ENCODE data around the gene POLR2A. TPM values are rescaled to one million over a fixed set of nuclear protein-coding genes. Genes with fewer than 3 reads are reported as not detected.

Gene POLR2A
- total and polyA plus RNA-seq, 2 experiments from 2014 or later: 46.2 to 75.7 TPM

DNA sequence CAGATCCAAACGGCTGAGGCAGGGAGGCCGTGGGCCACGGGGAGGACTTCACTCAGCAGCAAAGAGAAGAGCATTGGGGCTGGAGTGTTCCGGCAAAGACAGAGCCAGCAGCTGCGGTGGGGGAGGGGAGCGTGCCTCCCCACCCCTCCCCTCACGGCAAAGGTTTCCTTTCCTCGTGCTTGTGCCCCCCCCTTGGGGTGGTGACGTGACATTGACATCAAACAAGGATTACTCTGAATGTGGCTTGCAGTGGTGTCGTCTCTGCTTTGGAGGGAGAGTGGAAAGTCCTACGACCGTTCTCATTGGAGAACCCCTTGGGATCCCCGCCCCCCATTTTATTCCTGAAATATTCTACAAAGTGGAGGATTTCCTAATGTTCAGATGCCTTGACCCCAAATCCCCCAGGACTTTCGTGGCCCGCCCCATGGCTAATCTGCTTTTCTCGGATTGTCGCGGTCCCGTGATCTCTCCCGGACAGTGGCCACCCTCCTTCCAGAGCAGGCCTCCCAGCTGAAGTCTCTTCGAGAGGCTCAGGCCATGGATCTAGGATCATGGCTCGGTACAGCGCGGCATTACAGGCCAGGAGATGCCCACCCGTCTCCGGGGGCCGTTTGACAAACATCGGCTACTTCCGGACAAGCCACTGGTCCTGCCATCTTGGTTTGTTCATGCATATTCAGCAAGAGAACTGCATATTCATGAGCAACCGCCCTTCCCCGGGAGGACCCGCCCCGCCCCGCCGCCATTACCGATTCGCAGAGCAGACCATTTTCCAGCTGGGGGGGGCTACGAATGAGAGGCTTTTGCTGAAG lies 705 bp upstream of the POLR2A start:
- Histone ChIP-seq H2AFZ (peak overlapping the region; percentile 92), H3K27me3 (replicated peaks; ENCODE audit: insufficient read depth) (no peaks in the 10 kb centered on the region), H3K27ac (peak overlapping the region; percentile 100), H3K4me3 (peak overlapping the region; percentile 95), H3K9ac (peak overlapping the region; percentile 99), H3K9me2 (ENCODE audit: insufficient read depth) (no peaks in the 10 kb centered on the region), H3F3A (ENCODE audit: insufficient read depth) (peaks cover 16% of the 10 kb centered on the region), H3K79me2 (ENCODE audit: insufficient read depth) (peaks cover 80% of the 10 kb centered on the region), H3K4me2 (ENCODE audit: unreplicated experiment) (peak overlapping the region; percentile 93), H3K4me1 (ENCODE audit: insufficient read depth) (peaks cover 19% of the 10 kb centered on the region), H3K36me3 (ENCODE audit: low read depth) (no peaks in the 10 kb centered on the region), H4K20me1 (ENCODE audit: insufficient read depth) (peaks cover 4% of the 10 kb centered on the region; the same call in 1 of the 2 replicates), H3K9me3 (ENCODE audit: low read depth) (no peaks in the 10 kb centered on the region)
- in situ Hi-C loops (cut with MboI): no loop called here
- WGBS, 2 experiments (ENCODE audit: low coverage in 1 of 2, low lambda C conversion rate in 2 of 2, missing lambda C conversion rate in 2 of 2): 1% methylated on average over 35 to 38 of the region's 38 CpGs
- DNase-seq: peak; percentile 93
- TF ChIP-seq EZH2 (IDR thresholded peaks at IDR 0.05; ENCODE audit: insufficient read depth, poor library complexity, severe bottlenecking) (no peak), EZH2phosphoT487 (IDR thresholded peaks at IDR 0.05; ENCODE audit: insufficient read depth, low read depth) (no peak)

DNA sequence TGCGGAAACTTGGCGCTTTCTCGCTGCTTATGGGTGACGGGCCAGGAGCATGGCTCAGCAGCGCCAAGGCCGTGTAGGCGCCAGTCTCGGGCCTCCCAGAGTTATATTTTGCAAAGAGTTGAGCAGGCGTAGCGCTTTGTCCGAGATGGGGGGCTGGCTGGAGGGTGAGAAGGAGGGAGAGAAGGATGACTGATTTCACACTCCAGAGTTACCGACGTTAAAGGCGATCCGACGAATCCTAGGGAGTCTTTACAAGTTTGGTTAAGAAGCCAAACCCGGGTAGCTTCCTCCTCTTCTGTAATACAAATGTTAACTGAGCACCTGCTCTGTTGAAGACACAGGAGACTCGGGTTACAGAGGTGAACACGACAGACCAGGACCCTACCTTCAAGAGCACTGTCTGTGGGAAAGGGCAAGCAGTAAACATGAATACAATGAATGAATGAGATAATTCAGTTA lies 782 bp downstream of the POLR2A start:
- H3K36me3 ChIP-seq (ENCODE audit: low read depth): no peaks in the 10 kb centered on the region
- H3K4me2 ChIP-seq (ENCODE audit: unreplicated experiment): peak overlapping the region; percentile 92
- no peaks in the 10 kb centered on the region for H3K9me3 ChIP-seq (ENCODE audit: low read depth)
- H3K4me1 ChIP-seq (ENCODE audit: insufficient read depth): peaks cover 26% of the 10 kb centered on the region
- WGBS, 2 experiments (ENCODE audit: low coverage in 1 of 2, low lambda C conversion rate in 2 of 2, missing lambda C conversion rate in 2 of 2): 0% methylated on average over 17 to 19 of the region's 19 CpGs
- no peak overlapping the region for H2AFZ ChIP-seq
- H4K20me1 ChIP-seq (ENCODE audit: insufficient read depth): peaks cover 16% of the 10 kb centered on the region; the same call in 1 of the 2 replicates
- peak overlapping the region; percentile 95 for H3K4me3 ChIP-seq
- no peaks in the 10 kb centered on the region for H3K9me2 ChIP-seq (ENCODE audit: insufficient read depth)
- H3K27ac ChIP-seq: peak overlapping the region; percentile 100
- peaks cover 84% of the 10 kb centered on the region for H3K79me2 ChIP-seq (ENCODE audit: insufficient read depth)
- in situ Hi-C loops (cut with MboI): no loop called here
- peaks cover 16% of the 10 kb centered on the region for H3F3A ChIP-seq (ENCODE audit: insufficient read depth)
- DNase-seq: no peak
- peak overlapping the region; percentile 99 for H3K9ac ChIP-seq
- TF ChIP-seq EZH2phosphoT487 (IDR thresholded peaks at IDR 0.05; ENCODE audit: insufficient read depth, low read depth) (no peak), EZH2 (IDR thresholded peaks at IDR 0.05; ENCODE audit: insufficient read depth, poor library complexity, severe bottlenecking) (no peak)
- H3K27me3 ChIP-seq (replicated peaks; ENCODE audit: insufficient read depth): no peaks in the 10 kb centered on the region

GRCh38 chr17:7486181-7486580 lies 2.0 kb downstream of the POLR2A start:
- in situ Hi-C loops (cut with MboI): no loop called here
- H3K4me2 ChIP-seq (ENCODE audit: unreplicated experiment): peak overlapping the region; percentile 92
- peaks cover 23% of the 10 kb centered on the region for H3K4me1 ChIP-seq (ENCODE audit: insufficient read depth)
- peak overlapping the region; percentile 100 for H3K27ac ChIP-seq
- peaks cover 13% of the 10 kb centered on the region; the same call in 1 of the 2 replicates for H3F3A ChIP-seq (ENCODE audit: insufficient read depth)
- no peaks in the 10 kb centered on the region for H3K9me3 ChIP-seq (ENCODE audit: low read depth)
- H3K36me3 ChIP-seq (ENCODE audit: low read depth): no peaks in the 10 kb centered on the region
- H3K79me2 ChIP-seq (ENCODE audit: insufficient read depth): peaks cover 84% of the 10 kb centered on the region
- no peaks in the 10 kb centered on the region for H3K27me3 ChIP-seq (replicated peaks; ENCODE audit: insufficient read depth)
- no peak for TF ChIP-seq EZH2 (IDR thresholded peaks at IDR 0.05; ENCODE audit: insufficient read depth, poor library complexity, severe bottlenecking)
- no peak for TF ChIP-seq EZH2phosphoT487 (IDR thresholded peaks at IDR 0.05; ENCODE audit: insufficient read depth, low read depth)
- DNase-seq: peak; percentile 64
- peak overlapping the region; percentile 99 for H3K9ac ChIP-seq
- no peak overlapping the region for H2AFZ ChIP-seq
- peak overlapping the region; percentile 95 for H3K4me3 ChIP-seq
- peaks cover 23% of the 10 kb centered on the region; the same call in 1 of the 2 replicates for H4K20me1 ChIP-seq (ENCODE audit: insufficient read depth)
- WGBS, 2 experiments (ENCODE audit: low coverage in 1 of 2, low lambda C conversion rate in 2 of 2, missing lambda C conversion rate in 2 of 2): 11 to 25% methylated on average over 3 of the region's 3 CpGs
- H3K9me2 ChIP-seq (ENCODE audit: insufficient read depth): no peaks in the 10 kb centered on the region

DNA sequence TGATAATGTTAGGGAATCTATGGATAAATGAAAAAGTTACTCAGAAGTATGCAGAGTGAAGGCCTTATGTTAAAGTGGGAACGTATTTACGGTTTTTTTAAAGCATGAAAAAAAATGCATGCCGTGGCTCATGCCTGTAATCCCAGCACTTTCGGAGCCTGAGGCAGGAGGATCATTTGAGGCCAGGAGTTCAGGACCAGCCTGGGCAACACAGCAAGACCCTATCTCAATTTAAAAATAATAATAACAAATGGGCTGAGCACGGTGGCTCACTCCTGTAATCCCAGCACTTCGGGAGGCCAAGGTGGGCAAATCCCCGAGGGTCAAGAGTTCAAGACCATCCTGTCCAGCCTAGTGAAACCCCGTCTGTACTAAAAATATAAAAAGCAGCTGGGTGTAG lies 6.0 kb downstream of the POLR2A start:
- H3K79me2 ChIP-seq (ENCODE audit: insufficient read depth): peaks cover 100% of the 10 kb centered on the region
- no peak for TF ChIP-seq EZH2 (IDR thresholded peaks at IDR 0.05; ENCODE audit: insufficient read depth, poor library complexity, severe bottlenecking)
- TF ChIP-seq EZH2phosphoT487 (IDR thresholded peaks at IDR 0.05; ENCODE audit: insufficient read depth, low read depth): no peak
- in situ Hi-C loops (cut with MboI): no loop called here

More for the DNA sequence above, 6.0 kb downstream of the POLR2A start:
- Histone ChIP-seq H3K9ac (no peak overlapping the region), H4K20me1 (ENCODE audit: insufficient read depth) (peaks cover 44% of the 10 kb centered on the region), H3K9me3 (ENCODE audit: low read depth) (no peaks in the 10 kb centered on the region), H3K27me3 (replicated peaks; ENCODE audit: insufficient read depth) (no peaks in the 10 kb centered on the region), H3K4me1 (ENCODE audit: insufficient read depth) (peaks cover 23% of the 10 kb centered on the region), H3K27ac (no peak overlapping the region), H3K36me3 (ENCODE audit: low read depth) (no peaks in the 10 kb centered on the region), H3K4me2 (ENCODE audit: unreplicated experiment) (no peak overlapping the region), H2AFZ (no peak overlapping the region), H3K4me3 (no peak overlapping the region), H3K9me2 (ENCODE audit: insufficient read depth) (no peaks in the 10 kb centered on the region), H3F3A (ENCODE audit: insufficient read depth) (peaks cover 10% of the 10 kb centered on the region; the same call in 1 of the 2 replicates)
- WGBS, 2 experiments (ENCODE audit: low coverage in 1 of 2, low lambda C conversion rate in 2 of 2, missing lambda C conversion rate in 2 of 2): 78% methylated on average over 8 of the region's 8 CpGs
- no peak for DNase-seq
